ENCODE data around the gene PLA2G6. TPM values are rescaled to one million over a fixed set of nuclear protein-coding genes. Genes with fewer than 3 reads are reported as not detected.

PLA2G6 gene
- total and polyA plus RNA-seq, 4 experiments from 2014 or later, result 1.1 to 238 (median 116) TPM

- Mint-ChIP-seq H3K27me3 (no peaks in the 10 kb centered on the region), H3K4me1 (peaks cover 7 to 18% (median 12%) of the 10 kb centered on the region in 4 donors), H3K9me3 (no peaks in the 10 kb centered on the region), H3K27ac (peak overlapping the region in 1 of 7 donors; percentile 68), H3K4me3 (no peak overlapping the region), H3K36me3 (peaks cover 0 to 5% of the 10 kb centered on the region in 2 donors)
- POLR2A ChIA-PET (ENCODE audit: partially characterized antibody), result no interaction called here
- H3K27me3 ChIP-seq (ENCODE audit: insufficient read depth, low read length), result no peaks in the 10 kb centered on the region
- CTCF ChIA-PET (ENCODE audit: partially characterized antibody), result interaction anchor here (0.6 to 1.4 kb wide), 4 partner anchors 11 to 282 kb away, joined by 3 to 6 read pairs (median 3); no protein-coding TSS in a partner anchor
- DNase-seq, result no peak
- intact Hi-C loops (cut with micrococcal nuclease), result no loop called here
- H3K36me3 ChIP-seq (ENCODE audit: insufficient read depth, low read length), result no peaks in the 10 kb centered on the region
- no peak overlapping the region for H3K27ac ChIP-seq (ENCODE audit: low read depth, low read length)
- H3K4me1 ChIP-seq (ENCODE audit: insufficient read depth, low read length), result no peaks in the 10 kb centered on the region
- H3K9me3 ChIP-seq (ENCODE audit: control insufficient read depth in 1 of 2, low read length in 2 of 2), result no peaks in the 10 kb centered on the region
- no peak overlapping the region for H3K4me3 ChIP-seq (ENCODE audit: low read length in 2 of 2)
Measured at GRCh38 chr22:38103641-38104040, 78.0 kb downstream of the PLA2G6 start.

GRCh38 chr22:38098410-38099249, 83.0 kb downstream of the PLA2G6 start:
- intact Hi-C loops (cut with micrococcal nuclease), result no loop called here
- POLR2A ChIA-PET (ENCODE audit: partially characterized antibody), result no interaction called here
- Histone ChIP-seq H3K27me3 (ENCODE audit: insufficient read depth, low read length) (no peaks in the 10 kb centered on the region), H3K4me3 (ENCODE audit: low read length in 2 of 2) (no peak overlapping the region), H3K9me3 (ENCODE audit: control insufficient read depth in 1 of 2, low read length in 2 of 2) (no peaks in the 10 kb centered on the region), H3K4me1 (ENCODE audit: insufficient read depth, low read length) (no peaks in the 10 kb centered on the region), H3K36me3 (ENCODE audit: insufficient read depth, low read length) (no peaks in the 10 kb centered on the region), H3K27ac (ENCODE audit: low read depth, low read length) (no peak overlapping the region)
- Mint-ChIP-seq H3K36me3 (peaks cover 5 to 21% of the 10 kb centered on the region in 2 donors), H3K4me1 (peaks cover 0 to 5% (median 3%) of the 10 kb centered on the region in 4 donors), H3K4me3 (no peak overlapping the region), H3K9me3 (peaks cover 0 to 1% (median 0%) of the 10 kb centered on the region in 8 donors), H3K27ac (no peak overlapping the region), H3K27me3 (no peaks in the 10 kb centered on the region)
- CTCF ChIA-PET (ENCODE audit: partially characterized antibody), result interaction anchor here (1.0 to 3.5 kb wide), 2 partner anchors 16 to 46 kb away, joined by 3 to 12 read pairs; no protein-coding TSS in a partner anchor
- no peak for DNase-seq

- peaks cover 0 to 1% (median 0%) of the 10 kb centered on the region in 8 donors for H3K9me3 Mint-ChIP-seq
- Histone ChIP-seq H3K4me3 (ENCODE audit: low read length in 2 of 2) (no peak overlapping the region), H3K27ac (ENCODE audit: low read depth, low read length) (no peak overlapping the region), H3K9me3 (ENCODE audit: control insufficient read depth in 1 of 2, low read length in 2 of 2) (no peaks in the 10 kb centered on the region), H3K27me3 (ENCODE audit: insufficient read depth, low read length) (no peaks in the 10 kb centered on the region), H3K36me3 (ENCODE audit: insufficient read depth, low read length) (no peaks in the 10 kb centered on the region), H3K4me1 (ENCODE audit: insufficient read depth, low read length) (no peaks in the 10 kb centered on the region)
- ChIA-PET CTCF (ENCODE audit: partially characterized antibody) (interaction anchor here (1.0 to 3.5 kb wide), 2 partner anchors 17 to 46 kb away, joined by 3 to 12 read pairs; no protein-coding TSS in a partner anchor), POLR2A (ENCODE audit: partially characterized antibody) (no interaction called here)
- H3K27me3 Mint-ChIP-seq, result no peaks in the 10 kb centered on the region
- H3K4me3 Mint-ChIP-seq, result no peak overlapping the region
- intact Hi-C loops (cut with micrococcal nuclease), result no loop called here
- H3K4me1 Mint-ChIP-seq, result peaks cover 0 to 5% (median 2%) of the 10 kb centered on the region in 4 donors
- no peak for DNase-seq
- H3K36me3 Mint-ChIP-seq, result peaks cover 8 to 27% of the 10 kb centered on the region in 2 donors
- H3K27ac Mint-ChIP-seq, result no peak overlapping the region
Measured at GRCh38 chr22:38097557-38098409, 83.8 kb downstream of the PLA2G6 start.

- ChIA-PET CTCF (ENCODE audit: partially characterized antibody) (interaction anchor here (3.5 kb wide), 1 partner anchor 17 kb away, joined by 12 read pairs; no protein-coding TSS in a partner anchor), POLR2A (ENCODE audit: partially characterized antibody) (no interaction called here)
- H3K27me3 ChIP-seq (ENCODE audit: insufficient read depth, low read length), result no peaks in the 10 kb centered on the region
- H3K9me3 ChIP-seq (ENCODE audit: control insufficient read depth in 1 of 2, low read length in 2 of 2), result no peaks in the 10 kb centered on the region
- Mint-ChIP-seq H3K36me3 (peaks cover 10 to 31% of the 10 kb centered on the region in 2 donors), H3K9me3 (peaks cover 0 to 1% (median 0%) of the 10 kb centered on the region in 8 donors), H3K27ac (no peak overlapping the region), H3K4me1 (peaks cover 0 to 5% (median 2%) of the 10 kb centered on the region in 4 donors), H3K27me3 (no peaks in the 10 kb centered on the region), H3K4me3 (no peak overlapping the region)
- no peaks in the 10 kb centered on the region for H3K36me3 ChIP-seq (ENCODE audit: insufficient read depth, low read length)
- no peak for DNase-seq
- intact Hi-C loops (cut with micrococcal nuclease), result no loop called here
- no peak overlapping the region for H3K27ac ChIP-seq (ENCODE audit: low read depth, low read length)
- no peaks in the 10 kb centered on the region for H3K4me1 ChIP-seq (ENCODE audit: insufficient read depth, low read length)
- H3K4me3 ChIP-seq (ENCODE audit: low read length in 2 of 2), result no peak overlapping the region
Measured at GRCh38 chr22:38097058-38097457, 84.6 kb downstream of the PLA2G6 start.

GRCh38 chr22:38089474-38089851, 92.2 kb downstream of the PLA2G6 start:
- H3K27me3 Mint-ChIP-seq, result peaks cover 12 to 15% of the 10 kb centered on the region in 2 donors
- Histone ChIP-seq H3K36me3 (ENCODE audit: insufficient read depth, low read length) (no peaks in the 10 kb centered on the region), H3K9me3 (ENCODE audit: control insufficient read depth in 1 of 2, low read length in 2 of 2) (no peaks in the 10 kb centered on the region), H3K27me3 (ENCODE audit: insufficient read depth, low read length) (no peaks in the 10 kb centered on the region), H3K27ac (ENCODE audit: low read depth, low read length) (no peak overlapping the region), H3K4me3 (ENCODE audit: low read length in 2 of 2) (no peak overlapping the region), H3K4me1 (ENCODE audit: insufficient read depth, low read length) (no peaks in the 10 kb centered on the region)
- H3K27ac Mint-ChIP-seq, result no peak overlapping the region
- no peak for DNase-seq
- H3K9me3 Mint-ChIP-seq, result no peaks in the 10 kb centered on the region
- no peak overlapping the region for H3K4me3 Mint-ChIP-seq
- POLR2A ChIA-PET (ENCODE audit: partially characterized antibody), result no interaction called here
- CTCF ChIA-PET (ENCODE audit: partially characterized antibody), result interaction anchor here (1.4 kb wide), 1 partner anchor 22 kb away, joined by 3 read pairs; no protein-coding TSS in a partner anchor
- intact Hi-C loops (cut with micrococcal nuclease), result no loop called here
- H3K4me1 Mint-ChIP-seq, result peaks cover 0 to 5% (median under 1%) of the 10 kb centered on the region in 4 donors
- peaks cover 12 to 20% of the 10 kb centered on the region in 2 donors for H3K36me3 Mint-ChIP-seq

- POLR2A ChIA-PET (ENCODE audit: partially characterized antibody), result no interaction called here
- no peak for DNase-seq
- Mint-ChIP-seq H3K36me3 (peaks cover 10 to 15% of the 10 kb centered on the region in 2 donors), H3K4me3 (no peak overlapping the region), H3K27ac (no peak overlapping the region), H3K9me3 (no peaks in the 10 kb centered on the region), H3K27me3 (peaks cover 12 to 15% of the 10 kb centered on the region in 2 donors), H3K4me1 (peaks cover 0 to 5% (median under 1%) of the 10 kb centered on the region in 4 donors)
- Histone ChIP-seq H3K27me3 (ENCODE audit: insufficient read depth, low read length) (no peaks in the 10 kb centered on the region), H3K4me1 (ENCODE audit: insufficient read depth, low read length) (no peaks in the 10 kb centered on the region), H3K27ac (ENCODE audit: low read depth, low read length) (no peak overlapping the region), H3K4me3 (ENCODE audit: low read length in 2 of 2) (no peak overlapping the region), H3K9me3 (ENCODE audit: control insufficient read depth in 1 of 2, low read length in 2 of 2) (no peaks in the 10 kb centered on the region), H3K36me3 (ENCODE audit: insufficient read depth, low read length) (no peaks in the 10 kb centered on the region)
- intact Hi-C loops (cut with micrococcal nuclease), result no loop called here
- CTCF ChIA-PET (ENCODE audit: partially characterized antibody), result interaction anchor here (1.4 kb wide), 1 partner anchor 23 kb away, joined by 3 read pairs; no protein-coding TSS in a partner anchor
Measured at GRCh38 chr22:38088629-38089473, 92.8 kb downstream of the PLA2G6 start.
